HG03064 (cell line): ENCODE results near the gene EXOC3L4.

ENCODE experiments used
- ATAC-seq: cut with Tn5 transposase; IDR thresholded peaks from one replicate; pipeline ENCODE4 v1.9.1; 2021; ENCODE audit warnings: low read depth; ENCODE audit not compliant: unreplicated experiment

EXOC3L4 gene

GRCh38 chr14:103089386-103090335 lies 4.9 kb upstream of the EXOC3L4 start:
- no peak for ATAC-seq

- no peak for ATAC-seq
Measured at GRCh38 chr14:103090481-103091020, 4.0 kb upstream of the EXOC3L4 start.

GRCh38 chr14:103091041-103091882 lies 3.3 kb upstream of the EXOC3L4 start:
- no peak for ATAC-seq

GRCh38 chr14:103091883-103092222 lies 2.7 kb upstream of the EXOC3L4 start:
- ATAC-seq = no peak

GRCh38 chr14:103093856-103094405 lies 594 bp upstream of the EXOC3L4 start:
- no peak for ATAC-seq

GRCh38 chr14:103095210-103095778 lies 769 bp downstream of the EXOC3L4 start:
- no peak for ATAC-seq

- ATAC-seq = no peak
Measured at GRCh38 chr14:103096387-103096786, 1.9 kb downstream of the EXOC3L4 start.

- no peak for ATAC-seq
Measured at GRCh38 chr14:103097244-103097993, 2.9 kb downstream of the EXOC3L4 start.

- ATAC-seq = no peak
Measured at GRCh38 chr14:103097994-103098957, 3.8 kb downstream of the EXOC3L4 start.

- no peak for ATAC-seq
Measured at GRCh38 chr14:103099081-103099732, 4.7 kb downstream of the EXOC3L4 start.

GRCh38 chr14:103099733-103100280 lies 5.3 kb downstream of the EXOC3L4 start:
- no peak for ATAC-seq

GRCh38 chr14:103100281-103101121 lies 6.0 kb downstream of the EXOC3L4 start:
- no peak for ATAC-seq

GRCh38 chr14:103101257-103101962 lies 6.9 kb downstream of the EXOC3L4 start:
- ATAC-seq = no peak

GRCh38 chr14:103101963-103102688 lies 7.6 kb downstream of the EXOC3L4 start:
- ATAC-seq = no peak

- ATAC-seq = no peak
Measured at GRCh38 chr14:103102689-103103260, 8.2 kb downstream of the EXOC3L4 start.
